ENCODE results near the gene TMEM150C.
"Not testable (repeated sequence)": the region's sequence is repeated elsewhere in the genome, so short reads cannot be mapped to it uniquely, and the experiment has no call there.

The TMEM150C gene

GRCh38 chr4:82567444-82567843 is 5.7 kb upstream of the TMEM150C start:
- DNase-seq = no peak

GRCh38 chr4:82562564-82562854 is 721 bp upstream of the TMEM150C start:
- no peak for DNase-seq

GRCh38 chr4:82560853-82561785 is 669 bp downstream of the TMEM150C start:
- DNase-seq = no peak

GRCh38 chr4:82559735-82560120 is 2.1 kb downstream of the TMEM150C start:
- DNase-seq = no peak

GRCh38 chr4:82559090-82559734 is 2.6 kb downstream of the TMEM150C start:
- DNase-seq = not testable (repeated sequence)

- DNase-seq = no peak
Observed at GRCh38 chr4:82555276-82555675, 6.5 kb downstream of the TMEM150C start.

- no peak for DNase-seq
Observed at GRCh38 chr4:82553020-82553419, 8.8 kb downstream of the TMEM150C start.

- DNase-seq = no peak
Observed at GRCh38 chr4:82551734-82552133, 10.1 kb downstream of the TMEM150C start.

GRCh38 chr4:82547850-82548249 is 13.9 kb downstream of the TMEM150C start:
- DNase-seq = not testable (repeated sequence)

- no peak for DNase-seq
Observed at GRCh38 chr4:82543131-82543530, 18.7 kb downstream of the TMEM150C start.

- DNase-seq = no peak
Observed at GRCh38 chr4:82542642-82543041, 19.1 kb downstream of the TMEM150C start.

GRCh38 chr4:82529322-82529721 is 32.5 kb downstream of the TMEM150C start:
- no peak for DNase-seq

GRCh38 chr4:82528868-82529267 is 32.9 kb downstream of the TMEM150C start:
- DNase-seq = no peak

- no peak for DNase-seq
Observed at GRCh38 chr4:82528074-82528473, 33.7 kb downstream of the TMEM150C start.

GRCh38 chr4:82525307-82525911 is 36.4 kb downstream of the TMEM150C start:
- DNase-seq = no peak

- no peak for DNase-seq
Observed at GRCh38 chr4:82524570-82525152, 37.1 kb downstream of the TMEM150C start.

GRCh38 chr4:82523179-82523578 is 38.6 kb downstream of the TMEM150C start:
- DNase-seq = no peak

- no peak for DNase-seq
Observed at GRCh38 chr4:82522472-82522871, 39.3 kb downstream of the TMEM150C start.

- no peak for DNase-seq
Observed at GRCh38 chr4:82521283-82521682, 40.5 kb downstream of the TMEM150C start.

GRCh38 chr4:82519776-82520175 is 42.0 kb downstream of the TMEM150C start:
- DNase-seq = no peak

GRCh38 chr4:82519072-82519471 is 42.7 kb downstream of the TMEM150C start:
- no peak for DNase-seq

GRCh38 chr4:82517043-82517442 is 44.7 kb downstream of the TMEM150C start:
- no peak for DNase-seq

GRCh38 chr4:82515705-82516104 is 46.1 kb downstream of the TMEM150C start:
- DNase-seq = no peak

- no peak for DNase-seq
Observed at GRCh38 chr4:82513382-82513781, 48.4 kb downstream of the TMEM150C start.
